HEK293 (cell line): Measurements from ENCODE around the gene PDCD4.
A peak's percentile ranks its signal among the peaks of the same experiment; 100 is the strongest.

Experiments
- CTCF ChIA-PET: fragments of 350-600 bp; formaldehyde crosslinking; extraction: SDS; loops from one replicate; lab custom pipeline; 2021; ENCODE audit warnings: antibody characterized with exemption; lab: Yijun Ruan, JAX
- POLR2A ChIA-PET: fragments of 300-600 bp; formaldehyde crosslinking; extraction: SDS; loops from one replicate; lab custom pipeline; 2020; ENCODE audit warnings: antibody characterized with exemption, inconsistent platforms; lab: Yijun Ruan, JAX
- H3K27ac ChIP-seq: fragments of 200-500 bp; sonication (Bioruptor generic); 2 replicates; pipeline ENCODE4 v1.5.1; 2014; ENCODE audit warnings: low read depth, low read length, control low read depth, inconsistent platforms; ENCODE audit errors: extremely low read depth
- H3K36me3 ChIP-seq, 2 experiments: fragments of 200-500 bp in 1 of 2; sonication (Bioruptor generic) in 1 of 2; 1 replicate in 1 of 2; 2 replicates in 1 of 2; pipeline ENCODE4 v1.5.1; 2014 to 2017; ENCODE audit warnings: inconsistent platforms in 2 of 2, low read length in 2 of 2; ENCODE audit not compliant: control insufficient read depth in 2 of 2, insufficient read depth in 1 of 2
- H3K4me1 ChIP-seq: fragments of 200-500 bp; sonication (Bioruptor generic); 2 replicates; pipeline ENCODE4 v1.5.1; 2014; ENCODE audit warnings: mild to moderate bottlenecking, low read length, inconsistent platforms; ENCODE audit not compliant: control insufficient read depth, insufficient read depth
- H3K4me3 ChIP-seq: 2 replicates; pipeline ENCODE4 v1.5.1; 2011; ENCODE audit warnings: low read depth, mild to moderate bottlenecking, control low read depth, low read length, moderate library complexity
- H3K9me3 ChIP-seq: fragments of 200-500 bp; sonication (Bioruptor generic); 2 replicates; pipeline ENCODE4 v1.5.1; 2014; ENCODE audit warnings: low read depth, low read length, inconsistent platforms; ENCODE audit not compliant: control insufficient read depth, insufficient read depth
- KLF16 ChIP-seq: fragments of 450-650 bp; formaldehyde crosslinking; IDR thresholded peaks from 2 replicates; pipeline ENCODE4 v1.5.1; 2017; ENCODE audit warnings: missing biosample characterization, missing genetic modification characterization
- MEIS1 ChIP-seq: sonication (generic); formaldehyde crosslinking; IDR thresholded peaks from 2 replicates; pipeline ENCODE4 v1.8.1; 2022; ENCODE audit warnings: missing genetic modification reagents, mild to moderate bottlenecking, borderline replicate concordance
- PRDM10 ChIP-seq: fragments of 450-650 bp; formaldehyde crosslinking; IDR thresholded peaks from 2 replicates; pipeline ENCODE4 v1.5.1; 2016; ENCODE audit warnings: missing biosample characterization, missing genetic modification characterization
- SCRT2 ChIP-seq: fragments of 450-650 bp; formaldehyde crosslinking; IDR thresholded peaks from 2 replicates; pipeline ENCODE4 v1.5.1; 2016; ENCODE audit warnings: missing biosample characterization, missing genetic modification characterization
- YY2 ChIP-seq: fragments of 450-650 bp; formaldehyde crosslinking; IDR thresholded peaks from 2 replicates; pipeline ENCODE4 v1.5.1; 2016; ENCODE audit warnings: missing biosample characterization, missing genetic modification characterization
- ZBTB10 ChIP-seq: fragments of 450-650 bp; formaldehyde crosslinking; IDR thresholded peaks from 2 replicates; pipeline ENCODE4 v1.5.1; 2016; ENCODE audit warnings: missing biosample characterization, missing genetic modification characterization
- ZNF626 ChIP-seq: fragments of 450-650 bp; sonication (Bioruptor Pico); formaldehyde crosslinking; IDR thresholded peaks from 2 replicates; pipeline ENCODE4 v1.5.1; 2018; ENCODE audit warnings: missing biosample characterization, missing genetic modification characterization, inconsistent platforms
- ZNF830 ChIP-seq: fragments of 450-650 bp; IDR thresholded peaks from 2 replicates; pipeline ENCODE4 v1.5.0; 2018; ENCODE audit warnings: missing biosample characterization, missing genetic modification characterization, low read depth, mild to moderate bottlenecking, moderate library complexity
- TF ChIP-seq, protein P1 (sequence below): fragments of 450-650 bp; IDR thresholded peaks from 2 replicates; pipeline ENCODE4 v1.5.1; 2018; ENCODE audit warnings: missing biosample characterization, mild to moderate bottlenecking, missing genetic modification characterization
- TF ChIP-seq, protein P2 (sequence below): fragments of 450-650 bp; formaldehyde crosslinking; IDR thresholded peaks from 2 replicates; pipeline ENCODE4 v1.5.1; 2017; ENCODE audit warnings: missing biosample characterization, missing genetic modification characterization

Gene PDCD4

GRCh38 chr10:110872145-110872983 lies 636 bp downstream of the PDCD4 start (continued):
- TF ChIP-seq SCRT2 (tag by site-specific recombination) (no peak), KLF16 (tag by site-specific recombination) (peak; percentile 93; the same call in 1 of the 2 replicates), ZBTB10 (peak; percentile 91), MEIS1 (CRISPR knock-in tag) (no peak), YY2 (tag by site-specific recombination) (no peak)
- TF ChIP-seq, protein P1, sequence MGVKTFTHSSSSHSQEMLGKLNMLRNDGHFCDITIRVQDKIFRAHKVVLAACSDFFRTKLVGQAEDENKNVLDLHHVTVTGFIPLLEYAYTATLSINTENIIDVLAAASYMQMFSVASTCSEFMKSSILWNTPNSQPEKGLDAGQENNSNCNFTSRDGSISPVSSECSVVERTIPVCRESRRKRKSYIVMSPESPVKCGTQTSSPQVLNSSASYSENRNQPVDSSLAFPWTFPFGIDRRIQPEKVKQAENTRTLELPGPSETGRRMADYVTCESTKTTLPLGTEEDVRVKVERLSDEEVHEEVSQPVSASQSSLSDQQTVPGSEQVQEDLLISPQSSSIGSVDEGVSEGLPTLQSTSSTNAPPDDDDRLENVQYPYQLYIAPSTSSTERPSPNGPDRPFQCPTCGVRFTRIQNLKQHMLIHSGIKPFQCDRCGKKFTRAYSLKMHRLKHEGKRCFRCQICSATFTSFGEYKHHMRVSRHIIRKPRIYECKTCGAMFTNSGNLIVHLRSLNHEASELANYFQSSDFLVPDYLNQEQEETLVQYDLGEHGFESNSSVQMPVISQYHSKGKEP (tag by site-specific recombination), result no peak; the same call in 1 of the 2 replicates

DNA sequence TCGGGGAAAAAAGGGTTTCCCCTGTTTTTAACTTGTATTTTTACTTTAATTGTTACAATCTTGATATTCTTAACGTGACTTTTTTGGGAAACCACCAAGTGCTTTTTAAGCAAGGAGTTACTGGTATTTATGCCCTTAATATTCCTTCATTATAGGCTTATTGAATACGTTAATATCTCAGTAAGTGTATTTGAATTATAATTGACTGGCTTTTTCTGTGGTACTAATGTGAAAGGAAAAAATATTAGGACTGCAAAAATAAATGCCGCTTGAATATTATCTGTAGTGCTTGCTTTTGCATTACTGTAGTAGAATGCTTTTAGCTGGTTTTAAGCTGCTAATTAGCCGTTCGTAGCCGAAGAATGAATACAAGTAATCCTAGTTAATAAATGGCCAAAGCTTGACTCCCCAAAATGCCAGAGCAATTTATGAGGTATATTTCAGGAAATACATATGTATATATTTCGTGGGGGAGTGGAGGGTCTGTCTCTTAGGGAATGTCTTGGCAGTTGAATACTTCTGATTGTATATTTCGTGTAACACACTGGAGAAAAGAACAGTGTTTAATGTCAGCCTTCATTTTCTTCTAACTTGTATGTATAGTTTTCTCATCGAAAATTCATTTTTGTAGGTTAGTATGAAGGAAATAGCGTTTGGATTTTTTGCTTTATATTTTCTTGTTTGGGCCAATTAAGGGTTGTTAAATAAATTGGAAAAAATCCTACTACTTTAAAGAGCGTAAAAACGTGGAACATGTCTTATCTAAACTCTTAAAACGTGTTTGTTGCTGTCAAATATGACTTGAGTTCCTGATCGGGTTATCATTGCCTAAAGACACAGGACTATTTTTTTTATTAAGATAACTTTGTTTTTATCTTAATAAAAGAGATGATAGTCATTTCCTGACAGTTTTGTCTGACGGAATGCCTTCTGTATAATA lies 1.5 kb downstream of the PDCD4 start:
- Histone ChIP-seq H3K4me1 (peaks cover 10% of the 10 kb centered on the region), H3K36me3 (peaks cover 15 to 22% of the 10 kb centered on the region in 2 experiments), H3K27ac (peak overlapping the region; percentile 84), H3K4me3 (peak overlapping the region; percentile 84), H3K9me3 (no peaks in the 10 kb centered on the region)
- TF ChIP-seq ZNF626 (tag by site-specific recombination) (no peak), PRDM10 (no peak), ZNF830 (tag by site-specific recombination) (no peak)
- TF ChIP-seq, protein P2, sequence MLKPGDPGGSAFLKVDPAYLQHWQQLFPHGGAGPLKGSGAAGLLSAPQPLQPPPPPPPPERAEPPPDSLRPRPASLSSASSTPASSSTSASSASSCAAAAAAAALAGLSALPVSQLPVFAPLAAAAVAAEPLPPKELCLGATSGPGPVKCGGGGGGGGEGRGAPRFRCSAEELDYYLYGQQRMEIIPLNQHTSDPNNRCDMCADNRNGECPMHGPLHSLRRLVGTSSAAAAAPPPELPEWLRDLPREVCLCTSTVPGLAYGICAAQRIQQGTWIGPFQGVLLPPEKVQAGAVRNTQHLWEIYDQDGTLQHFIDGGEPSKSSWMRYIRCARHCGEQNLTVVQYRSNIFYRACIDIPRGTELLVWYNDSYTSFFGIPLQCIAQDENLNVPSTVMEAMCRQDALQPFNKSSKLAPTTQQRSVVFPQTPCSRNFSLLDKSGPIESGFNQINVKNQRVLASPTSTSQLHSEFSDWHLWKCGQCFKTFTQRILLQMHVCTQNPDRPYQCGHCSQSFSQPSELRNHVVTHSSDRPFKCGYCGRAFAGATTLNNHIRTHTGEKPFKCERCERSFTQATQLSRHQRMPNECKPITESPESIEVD, result peak; percentile 84
- POLR2A ChIA-PET, result interaction anchor here (0.5 to 1.0 kb wide), 2 partner anchors 46 to 69 kb away, joined by 4 read pairs; partner anchors contain the start of genes BBIP1 and SHOC2
- CTCF ChIA-PET, result interaction anchor here (0.6 to 1.0 kb wide), 10 partner anchors 15 to 263 kb away, joined by 3 to 5 read pairs (median 3); no protein-coding TSS in a partner anchor
